ENCODE results near the gene PHKG1. TPM values are rescaled to one million over a fixed set of nuclear protein-coding genes. Genes with fewer than 3 reads are reported as not detected.

Gene PHKG1
- total RNA-seq, 1 experiment from 2014 or later = not detected

DNA sequence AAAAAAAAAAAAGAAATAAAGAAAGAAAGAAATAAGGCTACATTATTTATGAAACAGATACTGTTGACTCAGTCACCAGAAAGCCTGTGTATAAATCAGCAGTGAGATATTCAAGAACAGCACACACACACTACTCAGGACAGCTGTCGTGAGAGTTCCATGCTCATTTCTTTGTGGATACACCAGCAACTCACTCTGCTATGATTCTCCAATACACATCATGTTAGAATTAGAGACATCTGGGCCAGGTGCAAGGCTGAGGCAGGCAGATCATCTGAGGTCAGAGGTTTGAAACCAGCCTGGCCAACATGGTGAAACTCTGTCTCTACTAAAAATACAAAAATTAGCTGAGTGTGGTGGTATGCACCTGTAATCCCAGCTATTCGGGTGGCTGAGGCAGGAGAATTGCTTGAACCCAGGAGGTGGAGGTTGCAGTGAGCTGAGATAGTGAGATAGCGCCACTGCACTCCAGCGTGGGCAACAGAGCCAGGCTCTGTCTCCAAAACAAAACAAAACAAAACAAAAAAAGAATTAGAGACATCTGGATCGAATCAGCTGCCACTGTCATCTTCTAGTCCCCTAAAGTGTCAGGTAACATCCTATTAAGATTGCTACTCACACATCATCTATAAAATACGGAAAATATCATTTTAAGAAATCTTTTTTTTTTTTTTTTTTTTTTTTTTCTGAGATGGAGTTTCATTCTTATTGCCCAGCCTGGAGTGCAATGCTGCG lies 34.7 kb upstream of the PHKG1 start:
- H3K36me3 Mint-ChIP-seq = peaks cover 46% of the 10 kb centered on the region
- H3K27me3 Mint-ChIP-seq (ENCODE audit: low read depth) = peaks cover 6% of the 10 kb centered on the region
- POLR2A ChIA-PET = interaction anchor here (0.7 kb wide), 1 partner anchor 76 kb away, joined by 5 read pairs; the partner anchor contains the start of gene PSPH
- H3K9me3 Mint-ChIP-seq = peaks cover 62% of the 10 kb centered on the region
- no peak overlapping the region for H3K4me3 Mint-ChIP-seq
- no peak overlapping the region for H3K27ac Mint-ChIP-seq
- TF ChIP-seq ZNF219 (CRISPR knock-in tag; IDR thresholded peaks at IDR 0.05; ENCODE audit: borderline replicate concordance) (no peak), RORB (CRISPR knock-in tag; IDR thresholded peaks at IDR 0.05) (no peak), MXD4 (CRISPR knock-in tag; IDR thresholded peaks at IDR 0.05; ENCODE audit: borderline replicate concordance) (no peak), ERG (CRISPR knock-in tag; IDR thresholded peaks at IDR 0.05) (no peak), NR1H2 (CRISPR knock-in tag; IDR thresholded peaks at IDR 0.05) (no peak), NFATC4 (CRISPR knock-in tag; IDR thresholded peaks at IDR 0.05) (no peak), HMGA2 (CRISPR knock-in tag; IDR thresholded peaks at IDR 0.05) (no peak), NFYB (CRISPR knock-in tag; conservative IDR thresholded peaks at IDR 0.05; ENCODE audit: low read depth) (no peak)
- CTCF ChIA-PET = no interaction called here
- no peak for ATAC-seq
- no peak for DNase-seq (ENCODE audit: low spot score)
- no peaks in the 10 kb centered on the region for H3K4me1 Mint-ChIP-seq

DNA sequence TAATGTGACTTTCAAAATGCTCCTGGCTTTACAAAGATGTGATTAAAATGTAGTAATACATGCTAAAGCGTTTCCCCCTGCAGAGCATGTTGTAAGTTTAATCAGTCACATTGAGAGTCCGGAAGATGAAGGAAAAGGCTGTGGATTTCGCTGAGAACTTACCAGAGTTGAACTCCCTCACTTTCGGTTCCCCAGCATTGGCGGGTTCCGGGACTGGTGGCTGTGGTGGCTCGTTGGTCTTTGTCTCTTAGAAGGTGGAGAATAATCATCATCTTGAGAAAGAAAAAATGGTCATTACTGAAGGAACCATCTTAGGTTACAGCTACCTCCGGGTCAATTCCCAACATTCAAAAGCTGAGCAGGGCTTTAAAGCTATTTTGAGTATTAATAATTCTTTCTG lies 33.1 kb upstream of the PHKG1 start:
- no peak for TF ChIP-seq FOXP1 (CRISPR knock-in tag; IDR thresholded peaks at IDR 0.05; ENCODE audit: borderline replicate concordance)
- TF ChIP-seq ETV6 (CRISPR knock-in tag; IDR thresholded peaks at IDR 0.05) = no peak
- TF ChIP-seq NFE2L1 (CRISPR knock-in tag; IDR thresholded peaks at IDR 0.05) = no peak
- TF ChIP-seq HMGA2 (CRISPR knock-in tag; IDR thresholded peaks at IDR 0.05) = no peak
- no peak for TF ChIP-seq SP1 (CRISPR knock-in tag; conservative IDR thresholded peaks at IDR 0.05)
- TF ChIP-seq, protein P1, sequence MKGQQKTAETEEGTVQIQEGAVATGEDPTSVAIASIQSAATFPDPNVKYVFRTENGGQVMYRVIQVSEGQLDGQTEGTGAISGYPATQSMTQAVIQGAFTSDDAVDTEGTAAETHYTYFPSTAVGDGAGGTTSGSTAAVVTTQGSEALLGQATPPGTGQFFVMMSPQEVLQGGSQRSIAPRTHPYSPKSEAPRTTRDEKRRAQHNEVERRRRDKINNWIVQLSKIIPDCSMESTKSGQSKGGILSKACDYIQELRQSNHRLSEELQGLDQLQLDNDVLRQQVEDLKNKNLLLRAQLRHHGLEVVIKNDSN (CRISPR knock-in tag; IDR thresholded peaks at IDR 0.05) = no peak
- TF ChIP-seq NFATC4 (CRISPR knock-in tag; IDR thresholded peaks at IDR 0.05) = no peak
- TF ChIP-seq ZNF219 (CRISPR knock-in tag; IDR thresholded peaks at IDR 0.05; ENCODE audit: borderline replicate concordance) = no peak
- no peak for TF ChIP-seq JAZF1 (CRISPR knock-in tag; IDR thresholded peaks at IDR 0.05)
- no peak for TF ChIP-seq MXD4 (CRISPR knock-in tag; IDR thresholded peaks at IDR 0.05; ENCODE audit: borderline replicate concordance)
- TF ChIP-seq, protein P2, sequence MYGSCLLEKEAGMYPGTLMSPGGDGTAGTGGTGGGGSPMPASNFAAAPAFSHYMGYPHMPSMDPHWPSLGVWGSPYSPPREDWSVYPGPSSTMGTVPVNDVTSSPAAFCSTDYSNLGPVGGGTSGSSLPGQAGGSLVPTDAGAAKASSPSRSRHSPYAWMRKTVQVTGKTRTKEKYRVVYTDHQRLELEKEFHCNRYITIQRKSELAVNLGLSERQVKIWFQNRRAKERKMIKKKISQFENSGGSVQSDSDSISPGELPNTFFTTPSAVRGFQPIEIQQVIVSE (CRISPR knock-in tag; IDR thresholded peaks at IDR 0.05; ENCODE audit: borderline replicate concordance) = no peak
- TF ChIP-seq TEAD1 (CRISPR knock-in tag; IDR thresholded peaks at IDR 0.05) = no peak
- TF ChIP-seq CREB1 (CRISPR knock-in tag; IDR thresholded peaks at IDR 0.05) = no peak
- no peak for TF ChIP-seq GTF2I (CRISPR knock-in tag; conservative IDR thresholded peaks at IDR 0.05)
- no peak for TF ChIP-seq MLX (CRISPR knock-in tag; IDR thresholded peaks at IDR 0.05)
- TF ChIP-seq ZNF396 (CRISPR knock-in tag; IDR thresholded peaks at IDR 0.05; ENCODE audit: borderline replicate concordance) = no peak
- no peak for TF ChIP-seq ELF4 (CRISPR knock-in tag; IDR thresholded peaks at IDR 0.05; ENCODE audit: low read depth)
- TF ChIP-seq CBFB (CRISPR knock-in tag; IDR thresholded peaks at IDR 0.05; ENCODE audit: low read depth) = no peak
- TF ChIP-seq RORB (CRISPR knock-in tag; IDR thresholded peaks at IDR 0.05) = no peak
- ATAC-seq = no peak
- DNase-seq (ENCODE audit: low spot score) = no peak
- H3K36me3 Mint-ChIP-seq = peaks cover 48% of the 10 kb centered on the region
- ChIA-PET CTCF (no interaction called here), POLR2A (no interaction called here)
- H3K9me3 Mint-ChIP-seq = peaks cover 56% of the 10 kb centered on the region
- no peak overlapping the region for H3K4me3 Mint-ChIP-seq
- H3K27me3 Mint-ChIP-seq (ENCODE audit: low read depth) = peaks cover 6% of the 10 kb centered on the region
- no peak overlapping the region for H3K27ac Mint-ChIP-seq
- no peaks in the 10 kb centered on the region for H3K4me1 Mint-ChIP-seq

Measured in WTC11 (cell line).